Fibroblast of the aortic adventitia (primary cell): Measurements from ENCODE around the gene IMMP2L. TPM values are rescaled to one million over a fixed set of nuclear protein-coding genes. Genes with fewer than 3 reads are reported as not detected.
A peak's percentile ranks its signal among the peaks of the same experiment; 100 is the strongest.

Experiments used
- DNase-seq: peaks from one replicate; pipeline ENCODE4 v3.0.0-alpha.2; 2010; ENCODE audit warnings: low read depth
- H3K4me3 ChIP-seq: 2 replicates; pipeline ENCODE4 v1.5.1; 2011; ENCODE audit warnings: low read depth, mild to moderate bottlenecking, control low read depth, low read length, moderate library complexity
- total RNA-seq: library from RNA; depleted of rRNA; stranded (reverse); fragments of >200 nt; gene quantifications from 2 replicates; pipeline ENCODE4 v1.2.3, GENCODE V29; 2012; ENCODE audit warnings: low replicate concordance
- TF ChIP-seq, protein P1 (sequence below): IDR thresholded peaks from 2 replicates; pipeline ENCODE4 v1.5.1; 2011; ENCODE audit warnings: mild to moderate bottlenecking, low read length, control low read depth, inconsistent platforms; ENCODE audit not compliant: insufficient read depth

IMMP2L gene
- total RNA-seq, 1 donor = 9.9 TPM

DNA sequence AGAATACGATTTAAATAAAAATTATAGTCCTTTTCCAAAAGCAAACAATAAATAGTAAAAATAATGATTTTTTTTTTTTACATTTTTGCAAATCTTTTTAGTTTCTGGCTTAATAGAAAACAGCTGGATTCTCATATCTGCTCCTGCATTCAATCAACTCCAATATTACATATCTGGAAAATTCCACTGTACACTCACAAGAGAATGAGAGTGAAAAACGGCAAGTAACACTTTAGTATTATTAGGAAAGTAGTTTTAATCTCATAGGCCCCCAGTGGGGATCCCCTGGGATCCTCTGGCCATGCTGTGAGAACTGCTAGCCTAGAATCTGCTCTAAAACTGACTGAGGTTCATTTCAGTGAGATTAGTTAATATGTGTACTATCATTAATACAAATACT is 599.9 kb downstream of the IMMP2L start:
- H3K4me3 ChIP-seq = no peak overlapping the region
- DNase-seq = peak; percentile 6
- TF ChIP-seq, protein P1, sequence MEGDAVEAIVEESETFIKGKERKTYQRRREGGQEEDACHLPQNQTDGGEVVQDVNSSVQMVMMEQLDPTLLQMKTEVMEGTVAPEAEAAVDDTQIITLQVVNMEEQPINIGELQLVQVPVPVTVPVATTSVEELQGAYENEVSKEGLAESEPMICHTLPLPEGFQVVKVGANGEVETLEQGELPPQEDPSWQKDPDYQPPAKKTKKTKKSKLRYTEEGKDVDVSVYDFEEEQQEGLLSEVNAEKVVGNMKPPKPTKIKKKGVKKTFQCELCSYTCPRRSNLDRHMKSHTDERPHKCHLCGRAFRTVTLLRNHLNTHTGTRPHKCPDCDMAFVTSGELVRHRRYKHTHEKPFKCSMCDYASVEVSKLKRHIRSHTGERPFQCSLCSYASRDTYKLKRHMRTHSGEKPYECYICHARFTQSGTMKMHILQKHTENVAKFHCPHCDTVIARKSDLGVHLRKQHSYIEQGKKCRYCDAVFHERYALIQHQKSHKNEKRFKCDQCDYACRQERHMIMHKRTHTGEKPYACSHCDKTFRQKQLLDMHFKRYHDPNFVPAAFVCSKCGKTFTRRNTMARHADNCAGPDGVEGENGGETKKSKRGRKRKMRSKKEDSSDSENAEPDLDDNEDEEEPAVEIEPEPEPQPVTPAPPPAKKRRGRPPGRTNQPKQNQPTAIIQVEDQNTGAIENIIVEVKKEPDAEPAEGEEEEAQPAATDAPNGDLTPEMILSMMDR = no peak

DNA sequence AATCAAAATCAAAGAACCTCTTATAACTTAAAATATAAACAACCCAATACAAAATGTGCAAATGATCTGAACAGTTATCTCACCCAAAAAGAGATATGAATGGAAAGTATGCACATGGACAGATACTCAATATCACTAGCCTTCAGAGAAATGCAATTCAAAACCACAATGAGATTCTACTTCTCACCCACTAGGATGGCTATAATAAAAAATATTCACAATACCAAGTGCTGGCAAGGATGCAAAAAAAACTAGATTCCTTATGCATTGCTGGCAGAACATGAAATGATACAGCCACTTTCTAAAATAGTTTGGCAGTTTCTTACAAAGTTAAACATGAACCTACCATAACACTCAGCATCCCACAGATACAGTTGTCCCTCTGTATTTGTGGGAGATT is 601.5 kb downstream of the IMMP2L start:
- DNase-seq = peak; percentile 30

DNA sequence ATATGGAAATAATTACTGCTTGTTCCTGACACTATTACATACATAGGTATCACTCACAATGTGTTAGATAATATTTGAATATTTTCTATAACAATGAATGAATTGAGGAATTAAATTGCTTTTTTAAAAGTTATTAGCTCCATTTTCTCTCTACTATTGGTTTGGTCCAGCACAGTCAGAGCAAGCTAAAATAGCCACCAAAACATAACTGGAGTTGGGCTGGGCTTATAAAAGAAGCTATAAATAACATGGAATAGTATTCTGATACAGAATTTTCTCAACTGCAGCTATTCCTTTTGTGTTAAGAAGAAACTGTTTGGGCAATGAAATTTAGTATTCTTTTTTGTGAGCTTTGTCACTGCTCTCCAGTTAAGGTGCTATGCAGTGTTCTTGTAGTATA is 614.0 kb downstream of the IMMP2L start:
- TF ChIP-seq, protein P1 = no peak
- no peak for DNase-seq
- no peak overlapping the region for H3K4me3 ChIP-seq

More for the DNA sequence above, 601.5 kb downstream of the IMMP2L start:
- TF ChIP-seq, protein P1 = no peak
- no peak overlapping the region for H3K4me3 ChIP-seq

DNA sequence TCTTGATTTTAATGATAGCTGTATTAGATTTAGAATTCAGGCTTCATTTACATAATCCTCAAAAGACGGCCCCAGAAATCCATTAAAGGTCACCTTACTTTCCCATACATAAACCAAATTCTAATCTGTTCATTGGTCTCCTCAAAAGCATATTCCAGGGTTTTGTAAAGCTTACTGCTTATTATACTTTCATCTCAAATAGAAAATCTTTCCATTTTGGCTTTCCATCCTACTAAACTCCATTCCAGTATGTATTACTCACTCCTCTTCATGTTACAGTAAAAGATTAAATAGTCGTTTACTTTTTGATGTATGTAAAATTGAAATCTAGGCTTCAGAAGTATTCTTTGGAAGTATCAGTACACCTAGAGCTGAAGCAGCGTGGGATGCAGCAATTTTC is 614.9 kb downstream of the IMMP2L start:
- TF ChIP-seq, protein P1 = no peak
- no peak for DNase-seq
- H3K4me3 ChIP-seq = no peak overlapping the region

DNA sequence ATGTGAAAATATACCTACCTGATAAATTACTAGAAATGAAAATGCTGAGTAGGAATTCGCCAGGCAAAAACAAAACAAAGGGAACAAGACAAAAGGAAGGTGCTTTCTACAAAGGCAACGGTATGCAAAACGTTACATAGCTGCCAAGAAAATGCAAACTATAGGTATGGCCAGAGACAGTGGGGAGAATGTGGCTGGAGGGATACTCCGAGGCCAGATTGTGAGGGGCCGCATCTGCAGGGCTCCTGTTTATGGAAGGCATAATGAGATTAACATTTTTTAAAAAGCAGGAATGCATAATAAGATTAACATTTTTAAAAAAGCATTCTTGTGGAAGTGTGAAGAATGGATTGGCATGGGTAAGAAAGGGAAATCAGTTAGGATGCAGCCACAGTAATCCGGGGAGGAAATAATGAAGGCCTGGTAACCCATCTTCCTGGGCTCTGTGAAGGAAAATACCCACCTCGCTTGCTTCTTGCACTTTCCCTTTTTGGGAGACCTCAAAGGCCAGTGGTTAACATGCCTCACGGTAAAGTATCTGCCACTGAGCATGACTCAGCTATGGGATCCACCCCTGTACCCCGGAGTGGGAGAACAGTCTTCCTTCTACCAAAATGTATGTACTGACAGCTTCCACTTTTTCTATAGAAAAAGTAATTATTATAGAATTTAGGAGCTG is 617.2 kb downstream of the IMMP2L start:
- TF ChIP-seq, protein P1 = no peak
- no peak for DNase-seq

DNA sequence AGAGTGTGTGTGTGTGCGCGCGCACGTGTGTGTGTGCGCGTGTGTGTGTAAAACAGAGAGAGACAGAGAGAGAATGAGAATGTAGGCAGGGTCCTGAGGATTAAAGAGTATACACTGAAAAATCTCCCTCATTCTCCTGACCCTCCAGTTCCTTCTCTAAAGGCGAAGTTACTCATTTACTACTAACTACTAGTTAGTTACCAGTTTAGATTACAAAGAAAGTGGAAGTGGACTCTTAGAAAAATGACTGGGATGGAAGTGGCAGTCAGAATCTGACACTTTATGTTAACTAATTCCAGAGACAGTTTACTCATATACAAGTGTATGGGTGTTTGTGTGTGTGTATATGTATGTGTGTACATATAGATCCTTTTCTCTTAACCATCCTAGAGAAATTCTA is 617.8 kb downstream of the IMMP2L start:
- no peak for DNase-seq
- TF ChIP-seq, protein P1 = no peak
- H3K4me3 ChIP-seq = no peak overlapping the region

More for the DNA sequence above, 617.2 kb downstream of the IMMP2L start:
- H3K4me3 ChIP-seq = no peak overlapping the region

DNA sequence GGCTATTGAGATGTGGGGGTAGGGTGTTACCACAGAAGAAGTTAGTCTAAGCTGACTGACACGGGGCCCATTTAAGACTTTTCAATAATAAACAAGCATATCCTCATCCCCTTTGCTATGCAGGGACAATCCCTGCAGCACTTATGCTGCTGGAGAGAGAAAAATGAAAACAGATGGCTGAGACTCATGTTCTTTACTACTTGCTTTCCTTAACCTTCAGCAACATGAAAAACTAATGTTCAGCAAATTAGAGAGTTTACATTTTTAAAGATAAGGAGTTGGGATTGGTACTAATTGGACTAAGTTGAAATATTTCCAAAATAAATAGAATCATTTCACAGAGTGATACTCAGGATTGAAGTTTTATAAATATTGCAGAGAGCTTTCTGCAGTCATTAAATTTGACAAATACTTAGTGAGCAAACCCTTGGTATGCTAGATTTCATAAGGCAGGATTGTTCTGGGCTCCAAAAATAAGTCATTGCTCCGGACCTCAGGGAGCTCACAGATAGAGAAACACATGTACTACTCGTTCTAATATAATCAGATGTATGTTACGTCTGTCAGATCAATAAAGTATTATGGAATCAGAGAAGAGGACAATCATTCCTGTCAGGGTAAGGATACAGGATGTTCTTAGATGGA is 618.5 kb downstream of the IMMP2L start:
- TF ChIP-seq, protein P1 = no peak
- no peak overlapping the region for H3K4me3 ChIP-seq
- no peak for DNase-seq
